GDM1 (cell line): ENCODE data around the gene NRF1.

Experiments used
- DNase-seq: peaks from one replicate; lab custom pipeline; 2025; lab: John Stamatoyannopoulos, UW

Gene NRF1

GRCh38 chr7:129740574-129741410, 129.3 kb downstream of the NRF1 start:
- DNase-seq: no peak

- no peak for DNase-seq
These were observed 130.3 kb downstream of the NRF1 start for GRCh38 chr7:129741743-129742213.

GRCh38 chr7:129742256-129742655, 130.7 kb downstream of the NRF1 start:
- no peak for DNase-seq

- DNase-seq: no peak
These were observed 135.5 kb downstream of the NRF1 start for GRCh38 chr7:129746857-129747529.

GRCh38 chr7:129748356-129749109, 137.0 kb downstream of the NRF1 start:
- DNase-seq: no peak

- DNase-seq: no peak
These were observed 138.6 kb downstream of the NRF1 start for GRCh38 chr7:129750091-129750490.

- DNase-seq: no peak
These were observed 139.0 kb downstream of the NRF1 start for GRCh38 chr7:129750501-129750900.

- no peak for DNase-seq
These were observed 140.4 kb downstream of the NRF1 start for GRCh38 chr7:129751916-129752315.

- no peak for DNase-seq
These were observed 141.2 kb downstream of the NRF1 start for GRCh38 chr7:129752760-129753159.

- no peak for DNase-seq
These were observed 142.9 kb downstream of the NRF1 start for GRCh38 chr7:129754406-129754805.

- no peak for DNase-seq
These were observed 146.5 kb downstream of the NRF1 start for GRCh38 chr7:129757991-129758390.

GRCh38 chr7:129762387-129762969, 151.0 kb downstream of the NRF1 start:
- DNase-seq: no peak

- DNase-seq: no peak
These were observed 152.9 kb downstream of the NRF1 start for GRCh38 chr7:129764247-129765084.

GRCh38 chr7:129765352-129765751, 153.8 kb downstream of the NRF1 start:
- no peak for DNase-seq

GRCh38 chr7:129767120-129768015, 155.8 kb downstream of the NRF1 start:
- no peak for DNase-seq

- no peak for DNase-seq
These were observed 157.3 kb downstream of the NRF1 start for GRCh38 chr7:129768614-129769399.

- DNase-seq: no peak
These were observed 157.9 kb downstream of the NRF1 start for GRCh38 chr7:129769400-129769774.

GRCh38 chr7:129769866-129770808, 158.6 kb downstream of the NRF1 start:
- DNase-seq: no peak
